OCI-LY1 (cell line): Measurements from ENCODE around the gene TSC22D1.

Source experiments
- CTCF ChIP-seq: fragments of 200-600 bp; sonication (generic), shearing (Covaris generic); IDR thresholded peaks from 2 replicates; pipeline ENCODE4 v1.5.1; 2017; ENCODE audit warnings: mild to moderate bottlenecking, antibody characterized with exemption, low read length, moderate library complexity, mixed read lengths
- EZH2 ChIP-seq: fragments of 200-600 bp; sonication (generic), shearing (Covaris generic); IDR thresholded peaks from 2 replicates; pipeline ENCODE4 v1.8.0; 2017; ENCODE audit warnings: borderline replicate concordance, mixed run types, mild to moderate bottlenecking, antibody characterized with exemption, low read length, moderate library complexity, mixed read lengths

- no peak for TF ChIP-seq CTCF
- no peak for TF ChIP-seq EZH2
Measured at GRCh38 chr13:44435142-44435918, 140.8 kb downstream of the TSC22D1 start.
